Peyer's patch (tissue), 4 donors: Measurements from ENCODE around the gene PHLDA1.

Experiments
- POLR2A ChIP-seq, 2 donors: fragments of 450-650 bp; IDR thresholded peaks; one replicate each; pipeline ENCODE4 v1.5.1; 2017; ENCODE audit warnings: antibody characterized with exemption in 2 of 2, mild to moderate bottlenecking in 2 of 2, moderate library complexity in 2 of 2
- TF ChIP-seq, protein P1 (sequence below), 6 experiments: fragments of 450-650 bp in 4 of 6; fragments of 200-600 bp in 2 of 6; sonication (generic) in 1 of 6; IDR thresholded peaks; one replicate each; pipeline ENCODE4 v1.5.1; 2017 to 2019; ENCODE audit warnings: antibody characterized with exemption in 6 of 6, mild to moderate bottlenecking in 3 of 6, moderate library complexity in 1 of 6

DNA sequence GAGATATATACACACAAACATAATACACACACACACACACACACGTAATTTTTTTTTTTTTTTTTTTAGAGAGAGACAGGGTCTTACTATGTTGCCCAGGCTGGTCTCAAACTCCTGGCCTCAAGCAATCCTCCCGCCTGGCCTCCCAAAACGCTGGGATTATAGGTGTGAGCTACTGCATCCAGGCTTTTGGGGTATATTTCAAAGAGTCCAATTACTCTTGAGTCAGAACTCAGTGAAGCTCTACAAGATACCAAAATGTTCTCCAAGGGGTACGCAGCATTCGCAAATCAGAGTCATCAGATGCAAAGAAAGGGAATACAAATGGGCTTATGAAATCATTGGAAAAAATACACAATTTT lies 54.0 kb downstream of the PHLDA1 start:
- TF ChIP-seq, protein P1, sequence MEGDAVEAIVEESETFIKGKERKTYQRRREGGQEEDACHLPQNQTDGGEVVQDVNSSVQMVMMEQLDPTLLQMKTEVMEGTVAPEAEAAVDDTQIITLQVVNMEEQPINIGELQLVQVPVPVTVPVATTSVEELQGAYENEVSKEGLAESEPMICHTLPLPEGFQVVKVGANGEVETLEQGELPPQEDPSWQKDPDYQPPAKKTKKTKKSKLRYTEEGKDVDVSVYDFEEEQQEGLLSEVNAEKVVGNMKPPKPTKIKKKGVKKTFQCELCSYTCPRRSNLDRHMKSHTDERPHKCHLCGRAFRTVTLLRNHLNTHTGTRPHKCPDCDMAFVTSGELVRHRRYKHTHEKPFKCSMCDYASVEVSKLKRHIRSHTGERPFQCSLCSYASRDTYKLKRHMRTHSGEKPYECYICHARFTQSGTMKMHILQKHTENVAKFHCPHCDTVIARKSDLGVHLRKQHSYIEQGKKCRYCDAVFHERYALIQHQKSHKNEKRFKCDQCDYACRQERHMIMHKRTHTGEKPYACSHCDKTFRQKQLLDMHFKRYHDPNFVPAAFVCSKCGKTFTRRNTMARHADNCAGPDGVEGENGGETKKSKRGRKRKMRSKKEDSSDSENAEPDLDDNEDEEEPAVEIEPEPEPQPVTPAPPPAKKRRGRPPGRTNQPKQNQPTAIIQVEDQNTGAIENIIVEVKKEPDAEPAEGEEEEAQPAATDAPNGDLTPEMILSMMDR (IDR thresholded peaks at IDR 0.05) = no peak
- no peak for TF ChIP-seq POLR2A (IDR thresholded peaks at IDR 0.05)
